DOHH2 (cell line): Measurements from ENCODE around the gene SLC25A51.

Experiments
- EZH2phosphoT487 ChIP-seq: fragments of 200-600 bp; sonication (generic); IDR thresholded peaks from 2 replicates; pipeline ENCODE4 v1.6.1; 2017; ENCODE audit warnings: borderline replicate concordance, mild to moderate bottlenecking, antibody characterized with exemption, low read length, moderate library complexity, mixed read lengths
- TF ChIP-seq, protein P1 (sequence below): fragments of 200-600 bp; sonication (generic); IDR thresholded peaks from one replicate; pipeline ENCODE4 v1.5.1; 2014; ENCODE audit warnings: antibody characterized with exemption, mild to moderate bottlenecking, low read depth, low read length; ENCODE audit not compliant: poor library complexity, severe bottlenecking

- TF ChIP-seq, protein P1, sequence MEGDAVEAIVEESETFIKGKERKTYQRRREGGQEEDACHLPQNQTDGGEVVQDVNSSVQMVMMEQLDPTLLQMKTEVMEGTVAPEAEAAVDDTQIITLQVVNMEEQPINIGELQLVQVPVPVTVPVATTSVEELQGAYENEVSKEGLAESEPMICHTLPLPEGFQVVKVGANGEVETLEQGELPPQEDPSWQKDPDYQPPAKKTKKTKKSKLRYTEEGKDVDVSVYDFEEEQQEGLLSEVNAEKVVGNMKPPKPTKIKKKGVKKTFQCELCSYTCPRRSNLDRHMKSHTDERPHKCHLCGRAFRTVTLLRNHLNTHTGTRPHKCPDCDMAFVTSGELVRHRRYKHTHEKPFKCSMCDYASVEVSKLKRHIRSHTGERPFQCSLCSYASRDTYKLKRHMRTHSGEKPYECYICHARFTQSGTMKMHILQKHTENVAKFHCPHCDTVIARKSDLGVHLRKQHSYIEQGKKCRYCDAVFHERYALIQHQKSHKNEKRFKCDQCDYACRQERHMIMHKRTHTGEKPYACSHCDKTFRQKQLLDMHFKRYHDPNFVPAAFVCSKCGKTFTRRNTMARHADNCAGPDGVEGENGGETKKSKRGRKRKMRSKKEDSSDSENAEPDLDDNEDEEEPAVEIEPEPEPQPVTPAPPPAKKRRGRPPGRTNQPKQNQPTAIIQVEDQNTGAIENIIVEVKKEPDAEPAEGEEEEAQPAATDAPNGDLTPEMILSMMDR = no peak
- no peak for TF ChIP-seq EZH2phosphoT487
Measured at GRCh38 chr9:37902796-37903646, 906 bp downstream of the SLC25A51 start.
